HepG2 (cell line): Measurements from ENCODE around the gene AIFM1. TPM values are rescaled to one million over a fixed set of nuclear protein-coding genes. Genes with fewer than 3 reads are reported as not detected.

ENCODE experiments used
- CENPBD1 ChIP-seq: sonication (generic); formaldehyde crosslinking; IDR thresholded peaks from 2 replicates; pipeline ENCODE4 v1.8.0; 2022; ENCODE audit warnings: missing genetic modification reagents, low read depth, mild to moderate bottlenecking, borderline replicate concordance
- CREM ChIP-seq, 2 experiments: sonication (generic) in 1 of 2; formaldehyde crosslinking in 1 of 2; IDR thresholded peaks; 2 replicates each; pipeline versions ENCODE4 v1.4.0 to v1.6.1; 2016 to 2020; ENCODE audit warnings: antibody characterized with exemption in 1 of 2, mild to moderate bottlenecking in 1 of 2, missing genetic modification reagents in 1 of 2
- FOXA1 ChIP-seq, 2 experiments: fragments of 450-650 bp in 1 of 2; sonication (generic) in 1 of 2; formaldehyde crosslinking in 1 of 2; IDR thresholded peaks; 2 replicates each; pipeline versions ENCODE4 v1.4.0 to v1.6.1; 2016 to 2020; ENCODE audit warnings: missing genetic modification reagents in 1 of 2
- HNF4A ChIP-seq: sonication (generic); formaldehyde crosslinking; IDR thresholded peaks from 2 replicates; pipeline ENCODE4 v1.4.0; 2020; ENCODE audit warnings: missing genetic modification reagents
- NFATC3 ChIP-seq: sonication (generic); formaldehyde crosslinking; IDR thresholded peaks from 2 replicates; pipeline ENCODE4 v1.5.1; 2020; ENCODE audit warnings: mild to moderate bottlenecking, missing genetic modification reagents
- NKX3-1 ChIP-seq: sonication (generic); formaldehyde crosslinking; IDR thresholded peaks from 2 replicates; pipeline ENCODE4 v1.5.0; 2020; ENCODE audit warnings: missing genetic modification reagents
- POGZ ChIP-seq: sonication (generic); formaldehyde crosslinking; IDR thresholded peaks from 2 replicates; pipeline ENCODE4 v1.4.0; 2020; ENCODE audit warnings: mild to moderate bottlenecking, missing genetic modification reagents
- TOPORS ChIP-seq: sonication (generic); formaldehyde crosslinking; IDR thresholded peaks from 2 replicates; pipeline ENCODE4 v1.8.0; 2023; ENCODE audit warnings: mild to moderate bottlenecking, missing genetic modification reagents
- ZNF121 ChIP-seq: sonication (generic); formaldehyde crosslinking; IDR thresholded peaks from 2 replicates; pipeline ENCODE4 v1.5.0; 2020; ENCODE audit warnings: mild to moderate bottlenecking, missing genetic modification reagents
- ZNF124 ChIP-seq: sonication (generic); formaldehyde crosslinking; IDR thresholded peaks from 2 replicates; pipeline ENCODE4 v1.4.0; 2020; ENCODE audit warnings: missing genetic modification reagents
- ZNF30 ChIP-seq: sonication (generic); formaldehyde crosslinking; IDR thresholded peaks from 2 replicates; pipeline ENCODE4 v1.5.0; 2020; ENCODE audit warnings: mild to moderate bottlenecking, missing genetic modification reagents
- ZNF687 ChIP-seq: sonication (generic); formaldehyde crosslinking; IDR thresholded peaks from 2 replicates; pipeline ENCODE4 v1.5.1; 2020; ENCODE audit warnings: mild to moderate bottlenecking, missing genetic modification reagents, moderate library complexity
- ZNF7 ChIP-seq: IDR thresholded peaks from 2 replicates; pipeline ENCODE4 v1.6.1; 2016; ENCODE audit warnings: missing biosample characterization, missing genetic modification reagents
- ZNF746 ChIP-seq: sonication (generic); formaldehyde crosslinking; IDR thresholded peaks from 2 replicates; pipeline ENCODE4 v1.8.0; 2022; ENCODE audit warnings: mild to moderate bottlenecking, missing genetic modification reagents
- ZNF770 ChIP-seq: sonication (generic); formaldehyde crosslinking; IDR thresholded peaks from 2 replicates; pipeline ENCODE4 v1.5.0; 2020; ENCODE audit warnings: mild to moderate bottlenecking, missing genetic modification reagents
- polyA plus RNA-seq, 8 experiments: library from polyadenylated mRNA; depleted of rRNA in 3 of 8; stranded (reverse) in 7 of 8; unstranded in 1 of 8; fragments of >200 nt; fragmentation: Illumina TruSeq in 4 of 8; extraction: Trizol in 4 of 8; gene quantifications; 2 replicates each; pipeline versions ENCODE4 v1.2.1 to v1.2.3, GENCODE V29; 2011 to 2016; ENCODE audit warnings: low read depth in 4 of 8, missing spikeins in 1 of 8, mixed read lengths in 1 of 8; ENCODE audit not compliant: insufficient read depth in 1 of 8
- total RNA-seq, 5 experiments: library from RNA; depleted of rRNA; stranded (reverse); fragments of >200 nt; fragmentation: Illumina TruSeq; extraction: Trizol; gene quantifications; 2 replicates each; pipeline ENCODE4 v1.2.3, GENCODE V29; 2016; ENCODE audit warnings: low read depth in 1 of 5

AIFM1 gene
- total and polyA plus RNA-seq, 2 of the 13 experiments (the other 11 are each of a cell fraction or from before 2014, with no cell fraction given): 42.8 to 46.9 TPM

GRCh38 chrX:130165703-130166502 is at the start of gene AIFM1 (continued):
- TF ChIP-seq POGZ: no peak; the same call in none of the 2 replicates
- TF ChIP-seq ZNF770: no peak
- TF ChIP-seq ZNF7 (CRISPR knock-in tag): no peak
- no peak for TF ChIP-seq ZNF746 (CRISPR knock-in tag)
- no peak for TF ChIP-seq ZNF124 (CRISPR knock-in tag)
- TF ChIP-seq TOPORS (CRISPR knock-in tag): no peak
- TF ChIP-seq FOXA1 (IDR thresholded peaks at IDR 0.05): no peak
- TF ChIP-seq FOXA1 (CRISPR knock-in tag; IDR thresholded peaks at IDR 0.05): no peak
- TF ChIP-seq ZNF687: peak; percentile 73
- no peak for TF ChIP-seq NFATC3 (CRISPR knock-in tag)
- no peak for TF ChIP-seq CENPBD1 (CRISPR knock-in tag)
- TF ChIP-seq ZNF30 (CRISPR knock-in tag): no peak
- no peak for TF ChIP-seq ZNF121 (CRISPR knock-in tag)
- no peak for TF ChIP-seq NKX3-1 (CRISPR knock-in tag)
- TF ChIP-seq HNF4A: no peak
- no peak for TF ChIP-seq CREM (IDR thresholded peaks at IDR 0.05)
- no peak for TF ChIP-seq CREM (CRISPR knock-in tag; IDR thresholded peaks at IDR 0.05)
